ENCODE data around the gene ROR2.

The ROR2 gene

GRCh38 chr9:91768507-91768906 lies 181.5 kb downstream of the ROR2 start:
- TF ChIP-seq CTCF (IDR thresholded peaks at IDR 0.05; ENCODE audit: extremely low read depth, missing control alignments), result no peak
- DNase-seq (ENCODE audit: low spot score), result no peak

GRCh38 chr9:91766315-91767069 lies 183.5 kb downstream of the ROR2 start:
- TF ChIP-seq CTCF (IDR thresholded peaks at IDR 0.05; ENCODE audit: extremely low read depth, missing control alignments), result no peak

GRCh38 chr9:91765296-91765695 lies 184.7 kb downstream of the ROR2 start:
- no peak for DNase-seq (ENCODE audit: low spot score)
- TF ChIP-seq CTCF (IDR thresholded peaks at IDR 0.05; ENCODE audit: extremely low read depth, missing control alignments), result no peak

More at GRCh38 chr9:91766315-91767069, 183.5 kb downstream of the ROR2 start:
- no peak for DNase-seq (ENCODE audit: low spot score)

- TF ChIP-seq CTCF (IDR thresholded peaks at IDR 0.05; ENCODE audit: extremely low read depth, missing control alignments), result no peak
- DNase-seq (ENCODE audit: low spot score), result no peak
Observed at GRCh38 chr9:91764661-91765060, 185.4 kb downstream of the ROR2 start.

- no peak for DNase-seq (ENCODE audit: low spot score)
- TF ChIP-seq CTCF (IDR thresholded peaks at IDR 0.05; ENCODE audit: extremely low read depth, missing control alignments), result no peak
Observed at GRCh38 chr9:91761362-91761761, 188.7 kb downstream of the ROR2 start.

- no peak for DNase-seq (ENCODE audit: low spot score)
- no peak for TF ChIP-seq CTCF (IDR thresholded peaks at IDR 0.05; ENCODE audit: extremely low read depth, missing control alignments)
Observed at GRCh38 chr9:91760906-91761305, 189.1 kb downstream of the ROR2 start.

GRCh38 chr9:91758491-91758981 lies 191.5 kb downstream of the ROR2 start:
- DNase-seq (ENCODE audit: low spot score), result peak; percentile 53

More at GRCh38 chr9:91758491-91758981, 191.5 kb downstream of the ROR2 start:
- TF ChIP-seq CTCF (IDR thresholded peaks at IDR 0.05; ENCODE audit: extremely low read depth, missing control alignments), result peak; percentile 51
